Neutrophil (primary cell): ENCODE results near the gene ZFTA.
"Not testable (repeated sequence)": the region's sequence is repeated elsewhere in the genome, so short reads cannot be mapped to it uniquely, and the experiment has no call there.

Experiments used
- H3K27ac ChIP-seq: fragments of 200-600 bp; sonication (generic); 2 replicates; pipeline ENCODE4 v1.5.1; 2016; ENCODE audit warnings: mild to moderate bottlenecking, moderate library complexity
- H3K27me3 ChIP-seq: fragments of 200-600 bp; sonication (generic); 2 replicates; pipeline ENCODE4 v1.6.0; 2016; ENCODE audit warnings: mild to moderate bottlenecking
- H3K36me3 ChIP-seq: fragments of 200-600 bp; sonication (generic); 2 replicates; pipeline ENCODE4 v1.5.1; 2017
- H3K4me1 ChIP-seq, 2 experiments: fragments of 200-600 bp in 1 of 2; sonication (generic) in 1 of 2; 1 replicate in 1 of 2; 2 replicates in 1 of 2; pipeline versions ENCODE4 v1.5.1 to v1.6.1; 2013 to 2016; ENCODE audit warnings: low read depth in 1 of 2, low read length in 1 of 2, mild to moderate bottlenecking in 1 of 2, moderate library complexity in 1 of 2; ENCODE audit not compliant: control insufficient read depth in 1 of 2, insufficient read depth in 1 of 2
- H3K4me3 ChIP-seq, 2 experiments: fragments of 200-600 bp in 1 of 2; sonication (generic) in 1 of 2; 1 replicate in 1 of 2; 2 replicates in 1 of 2; pipeline ENCODE4 v1.5.1; 2013 to 2016; ENCODE audit warnings: low read depth in 1 of 2, low read length in 1 of 2, mild to moderate bottlenecking in 1 of 2, moderate library complexity in 1 of 2
- H3K9me3 ChIP-seq: fragments of 200-600 bp; sonication (generic); 2 replicates; pipeline ENCODE4 v1.5.1; 2016
- CTCF ChIP-seq: fragments of 200-600 bp; sonication (generic); IDR thresholded peaks from 2 replicates; pipeline ENCODE4 v1.5.1; 2016; ENCODE audit warnings: antibody characterized with exemption

The ZFTA gene

GRCh38 chr11:63813563-63814382 is 45.2 kb upstream of the ZFTA start:
- no peak for TF ChIP-seq CTCF
- Histone ChIP-seq H3K27ac (no peak overlapping the region), H3K4me1 (peaks cover 16 to 20% of the 10 kb centered on the region in 2 experiments), H3K27me3 (peaks cover 46% of the 10 kb centered on the region), H3K4me3 (peak overlapping the region; percentile 58 to 71), H3K9me3 (no peaks in the 10 kb centered on the region), H3K36me3 (no peaks in the 10 kb centered on the region)

GRCh38 chr11:63813035-63813562 is 44.5 kb upstream of the ZFTA start, which contains the start of gene SPINDOC:
TSS of gene SPINDOC (plus strand) at chr11:63813456. CDS start at chr11:63813687, 231 bp downstream.
- Histone ChIP-seq H3K9me3 (no peaks in the 10 kb centered on the region), H3K4me3 (peak within 1 kb of the TSS; percentile 58 to 71), H3K27me3 (peaks cover 46% of the 10 kb centered on the region), H3K36me3 (no peaks in the 10 kb centered on the region), H3K27ac (no peak within 1 kb of the TSS), H3K4me1 (peaks cover 16 to 20% of the 10 kb centered on the region in 2 experiments)
- no peak for TF ChIP-seq CTCF

- no peak for TF ChIP-seq CTCF
- Histone ChIP-seq H3K4me3 (no peak overlapping the region), H3K27me3 (peaks cover 46% of the 10 kb centered on the region), H3K27ac (no peak overlapping the region), H3K9me3 (no peaks in the 10 kb centered on the region), H3K4me1 (peaks cover 16 to 20% of the 10 kb centered on the region in 2 experiments), H3K36me3 (no peaks in the 10 kb centered on the region)
These were observed 42.9 kb upstream of the ZFTA start for GRCh38 chr11:63811522-63811921.

GRCh38 chr11:63810383-63810782 is 41.8 kb upstream of the ZFTA start:
- not testable (repeated sequence) for H3K9me3 ChIP-seq, H3K36me3 ChIP-seq, H3K27ac ChIP-seq, H3K4me3 ChIP-seq
- Histone ChIP-seq H3K4me1 (peaks cover 16% of the 10 kb centered on the region in 2 experiments), H3K27me3 (peaks cover 45% of the 10 kb centered on the region)

- Histone ChIP-seq H3K9me3 (no peaks in the 10 kb centered on the region), H3K4me3 (no peak overlapping the region), H3K36me3 (no peaks in the 10 kb centered on the region), H3K4me1 (no peaks in the 10 kb centered on the region), H3K27ac (no peak overlapping the region), H3K27me3 (peaks cover 6% of the 10 kb centered on the region)
- no peak for TF ChIP-seq CTCF
These were observed 37.4 kb upstream of the ZFTA start for GRCh38 chr11:63805844-63806415.

GRCh38 chr11:63804259-63804658 is 35.7 kb upstream of the ZFTA start:
- no peaks in the 10 kb centered on the region for H3K4me1 ChIP-seq
- H3K9me3 ChIP-seq: no peaks in the 10 kb centered on the region
- H3K27ac ChIP-seq: no peak overlapping the region
- H3K36me3 ChIP-seq: no peaks in the 10 kb centered on the region
- no peak for TF ChIP-seq CTCF
- H3K4me3 ChIP-seq: no peak overlapping the region
- H3K27me3 ChIP-seq: peaks cover 12% of the 10 kb centered on the region
